Right lobe of liver (tissue), 4 donors: ENCODE results near the gene NEURL1.

ENCODE experiments used
- POLR2A ChIP-seq: fragments of 450-650 bp; IDR thresholded peaks from one replicate; pipeline ENCODE4 v1.6.1; 2017; ENCODE audit warnings: antibody characterized with exemption, mild to moderate bottlenecking
- TF ChIP-seq, protein P1 (sequence below), 4 donors: fragments of 200-600 bp in 3 of 4; fragments of 450-650 bp in 1 of 4; IDR thresholded peaks; one replicate each; pipeline versions ENCODE4 v1.5.1 to v1.8.0; 2016 to 2022; ENCODE audit warnings: antibody characterized with exemption in 4 of 4, mild to moderate bottlenecking in 2 of 4
- donor health status: DM: no; HTN: no; CAD: no.
- donor health status: DM: no; HTN: no; CAD: no.
- donor health status: DM: no; HTN: yes; CAD: no.

DNA sequence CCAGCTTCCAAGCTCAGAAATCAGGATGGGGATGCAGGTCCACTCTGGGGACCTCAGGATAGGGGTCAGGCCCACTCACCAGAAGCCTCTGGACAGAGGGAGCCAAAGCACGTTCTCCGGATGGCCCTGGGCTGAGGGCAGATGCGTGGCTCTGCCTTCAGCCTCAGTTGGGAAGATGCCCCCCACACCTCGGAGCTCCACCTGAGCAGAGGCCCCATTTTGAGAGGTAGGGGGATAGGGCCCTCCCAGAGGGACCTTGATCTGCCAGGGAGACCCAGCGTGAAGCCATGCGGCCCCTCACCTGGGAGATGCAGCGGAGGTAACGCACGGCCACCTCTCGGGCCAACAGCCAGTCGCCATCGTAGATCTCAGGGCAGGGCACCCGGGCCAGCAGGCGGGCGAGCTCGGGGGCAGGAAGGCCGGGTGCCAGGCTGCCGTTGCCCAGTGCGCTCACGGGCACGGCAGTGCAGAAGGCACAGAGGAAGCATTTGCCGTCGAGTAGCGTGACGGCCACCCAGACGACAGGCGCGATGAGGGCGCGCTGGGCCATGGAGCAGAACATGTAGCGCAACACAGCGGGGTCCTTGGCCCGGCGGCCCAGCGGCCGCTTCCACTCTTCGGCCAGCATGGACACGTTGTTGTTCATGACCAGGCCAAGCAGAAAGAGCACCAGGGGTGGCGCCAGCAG, 35.5 kb upstream of the NEURL1 start:
- TF ChIP-seq, protein P1, sequence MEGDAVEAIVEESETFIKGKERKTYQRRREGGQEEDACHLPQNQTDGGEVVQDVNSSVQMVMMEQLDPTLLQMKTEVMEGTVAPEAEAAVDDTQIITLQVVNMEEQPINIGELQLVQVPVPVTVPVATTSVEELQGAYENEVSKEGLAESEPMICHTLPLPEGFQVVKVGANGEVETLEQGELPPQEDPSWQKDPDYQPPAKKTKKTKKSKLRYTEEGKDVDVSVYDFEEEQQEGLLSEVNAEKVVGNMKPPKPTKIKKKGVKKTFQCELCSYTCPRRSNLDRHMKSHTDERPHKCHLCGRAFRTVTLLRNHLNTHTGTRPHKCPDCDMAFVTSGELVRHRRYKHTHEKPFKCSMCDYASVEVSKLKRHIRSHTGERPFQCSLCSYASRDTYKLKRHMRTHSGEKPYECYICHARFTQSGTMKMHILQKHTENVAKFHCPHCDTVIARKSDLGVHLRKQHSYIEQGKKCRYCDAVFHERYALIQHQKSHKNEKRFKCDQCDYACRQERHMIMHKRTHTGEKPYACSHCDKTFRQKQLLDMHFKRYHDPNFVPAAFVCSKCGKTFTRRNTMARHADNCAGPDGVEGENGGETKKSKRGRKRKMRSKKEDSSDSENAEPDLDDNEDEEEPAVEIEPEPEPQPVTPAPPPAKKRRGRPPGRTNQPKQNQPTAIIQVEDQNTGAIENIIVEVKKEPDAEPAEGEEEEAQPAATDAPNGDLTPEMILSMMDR (IDR thresholded peaks at IDR 0.05) = no peak
- TF ChIP-seq POLR2A = no peak
